IPS DF 4.7 (cell line): ENCODE measurements around the gene KCNQ1.

ENCODE experiments used
- DNase-seq: peaks from one replicate; pipeline ENCODE4 v3.0.0-alpha.2; 2013; ENCODE audit warnings: low spot score; ENCODE audit errors: extremely low read depth

Gene KCNQ1

GRCh38 chr11:2663506-2663905 is 218.7 kb downstream of the KCNQ1 start:
- DNase-seq: no peak

DNA sequence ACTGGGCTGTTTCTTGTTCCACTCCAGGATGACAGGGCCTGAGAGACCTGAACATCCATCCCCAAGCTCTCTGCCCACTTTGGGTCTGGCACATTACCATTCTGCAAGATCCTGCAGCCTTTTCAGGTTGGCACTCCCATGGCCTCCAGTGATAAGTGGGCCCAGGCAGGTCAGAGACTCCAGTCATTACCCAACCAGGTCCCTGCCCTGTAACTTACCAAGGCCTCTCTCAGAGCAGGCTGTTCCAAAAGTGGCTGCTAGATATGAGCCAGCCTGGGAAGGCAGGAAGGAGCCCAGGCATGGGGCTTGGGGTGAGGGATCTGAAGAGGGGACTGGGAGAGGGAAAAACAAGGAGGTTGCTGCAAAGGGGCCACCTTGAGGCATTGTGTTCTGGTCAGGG is 219.1 kb downstream of the KCNQ1 start:
- DNase-seq: no peak

- no peak for DNase-seq
These were observed 219.6 kb downstream of the KCNQ1 start for GRCh38 chr11:2664376-2664775.

GRCh38 chr11:2664791-2665525 is 220.2 kb downstream of the KCNQ1 start:
- DNase-seq: no peak

GRCh38 chr11:2665526-2666400 is 221.0 kb downstream of the KCNQ1 start:
- no peak for DNase-seq

- no peak for DNase-seq
These were observed 221.6 kb downstream of the KCNQ1 start for GRCh38 chr11:2666401-2666741.

DNA sequence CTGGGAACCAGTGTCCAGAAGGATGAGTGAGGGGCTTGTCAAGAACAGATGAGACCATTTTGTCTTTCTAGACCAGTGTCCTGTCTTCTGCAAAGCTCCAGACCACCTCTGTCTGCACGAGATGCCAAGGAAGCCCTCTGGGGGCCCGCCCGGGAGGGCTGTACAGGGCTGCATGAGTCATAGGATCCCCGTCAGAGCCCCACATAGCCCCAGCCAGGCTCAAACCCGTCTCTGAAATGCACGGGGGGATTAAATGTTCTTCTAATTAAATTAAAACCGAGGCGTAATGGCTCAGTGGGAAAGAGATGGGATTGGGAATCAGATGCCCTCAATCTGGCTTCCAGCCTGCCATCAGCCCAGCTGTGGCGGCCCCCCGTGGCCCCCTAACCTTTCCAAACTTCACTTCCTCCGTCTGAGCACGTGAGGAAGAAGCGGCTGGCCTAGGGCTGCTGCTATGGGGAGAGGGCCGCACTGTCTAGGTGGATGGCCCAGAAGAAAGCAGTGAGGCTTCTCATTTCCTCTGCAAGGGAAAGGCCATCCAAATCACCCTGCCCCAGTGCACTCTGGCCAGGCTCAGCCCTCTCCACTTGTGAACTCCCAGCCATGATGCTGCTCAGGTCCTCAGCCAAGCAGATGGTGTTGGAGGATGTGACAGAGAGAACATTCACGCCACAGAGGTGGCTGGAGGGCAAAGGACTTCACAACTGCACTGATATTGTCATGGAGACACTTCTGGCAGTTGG is 222.2 kb downstream of the KCNQ1 start:
- no peak for DNase-seq

DNA sequence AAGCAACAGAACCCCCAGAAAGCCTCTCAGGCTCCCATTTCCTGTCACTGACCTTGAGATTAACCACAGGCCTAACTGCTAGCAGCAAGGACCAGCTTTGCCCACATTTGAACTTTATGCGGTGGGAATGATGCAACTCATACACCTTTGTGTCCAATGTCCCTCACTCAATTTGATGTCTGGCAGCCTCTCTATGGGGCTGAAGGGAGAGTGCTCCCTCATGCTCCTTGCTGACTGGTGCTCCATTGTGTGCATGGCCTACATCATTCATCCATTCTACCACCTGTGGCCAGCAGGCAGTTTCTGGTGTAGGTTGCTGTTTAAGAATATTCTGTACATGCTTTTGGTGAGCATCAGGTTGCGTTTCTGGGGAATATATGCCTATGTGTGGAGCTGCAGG is 223.1 kb downstream of the KCNQ1 start:
- DNase-seq: no peak

GRCh38 chr11:2668876-2669275 is 224.1 kb downstream of the KCNQ1 start:
- no peak for DNase-seq

DNA sequence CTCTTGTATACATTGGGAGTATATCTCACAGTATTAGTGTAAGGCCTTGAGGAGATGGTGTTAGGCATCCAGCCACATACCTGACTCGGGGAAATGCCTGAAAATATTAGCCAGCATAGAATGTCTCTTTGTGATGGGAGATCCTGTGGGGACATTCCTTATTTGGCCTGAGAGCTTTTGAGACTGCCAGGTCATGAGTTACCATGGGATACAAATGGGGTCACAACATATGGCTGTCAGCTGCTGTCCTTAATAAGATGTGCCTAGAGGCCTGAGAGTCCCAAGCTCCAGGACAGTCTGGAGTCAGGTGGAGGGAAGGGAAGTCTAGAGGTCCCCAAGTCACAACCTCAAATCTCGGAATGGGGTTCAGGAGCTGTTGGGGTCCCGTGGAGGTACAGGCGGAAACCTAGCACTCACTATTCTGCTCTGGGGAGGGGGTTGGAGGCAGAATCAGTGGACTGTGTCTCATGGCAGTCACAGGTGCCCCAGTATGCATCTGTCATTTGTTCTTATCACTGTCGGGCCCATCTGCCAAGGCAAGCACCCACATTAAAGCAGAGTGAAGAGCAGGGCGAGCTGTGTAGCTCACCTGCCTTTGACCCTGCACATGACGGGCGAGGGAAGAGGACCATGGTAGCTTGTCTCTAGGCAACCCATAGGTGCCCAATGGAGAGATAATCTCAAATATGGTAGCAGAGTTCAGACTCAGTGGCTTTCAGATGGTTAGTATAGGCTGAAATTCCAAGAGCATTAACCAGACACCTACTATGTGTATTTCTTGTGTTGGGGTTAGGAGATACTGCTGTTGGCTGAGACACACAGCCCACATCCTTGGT is 225.0 kb downstream of the KCNQ1 start:
- DNase-seq: no peak

GRCh38 chr11:2670541-2671100 is 225.8 kb downstream of the KCNQ1 start:
- no peak for DNase-seq

DNA sequence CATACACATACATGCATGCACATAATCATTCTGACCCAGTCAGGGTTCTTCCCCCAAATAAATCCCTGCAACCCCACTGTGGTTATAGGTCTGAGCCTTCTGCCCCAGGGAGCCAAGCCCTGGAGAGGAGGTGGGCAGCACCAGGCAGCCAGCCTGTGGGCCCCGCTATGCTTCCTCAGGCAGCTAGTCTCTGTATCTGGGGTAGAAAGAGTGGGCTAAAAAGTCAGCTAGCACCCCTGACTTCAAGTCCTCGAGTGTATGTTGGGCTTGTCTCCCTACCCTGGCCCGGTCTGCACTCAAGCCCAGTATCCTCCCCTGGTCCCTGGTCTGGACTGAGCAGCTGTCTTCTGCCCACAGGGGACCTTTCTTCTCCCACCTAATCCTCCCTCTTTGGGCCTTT is 226.9 kb downstream of the KCNQ1 start:
- DNase-seq: no peak

GRCh38 chr11:2672553-2673249 is 227.9 kb downstream of the KCNQ1 start:
- no peak for DNase-seq

DNA sequence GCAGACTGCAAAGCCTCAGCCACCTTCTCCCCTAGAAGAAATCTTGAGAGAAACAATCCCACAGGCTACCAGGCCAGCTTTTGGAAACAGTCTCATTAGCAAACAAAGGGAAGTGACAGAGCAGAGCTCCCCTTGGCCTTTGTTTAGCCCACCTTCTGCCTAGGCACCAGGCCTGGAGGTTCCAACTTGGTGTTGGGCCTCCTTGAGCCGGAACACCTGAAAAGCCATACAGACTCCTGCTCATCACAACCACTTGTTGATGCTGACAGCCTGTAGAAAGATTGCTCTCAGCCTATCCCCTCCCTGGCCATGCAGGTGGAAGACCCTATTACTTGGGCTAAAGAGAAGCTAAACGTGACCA is 228.4 kb downstream of the KCNQ1 start:
- DNase-seq: no peak

GRCh38 chr11:2673871-2674471 is 229.2 kb downstream of the KCNQ1 start:
- no peak for DNase-seq

DNA sequence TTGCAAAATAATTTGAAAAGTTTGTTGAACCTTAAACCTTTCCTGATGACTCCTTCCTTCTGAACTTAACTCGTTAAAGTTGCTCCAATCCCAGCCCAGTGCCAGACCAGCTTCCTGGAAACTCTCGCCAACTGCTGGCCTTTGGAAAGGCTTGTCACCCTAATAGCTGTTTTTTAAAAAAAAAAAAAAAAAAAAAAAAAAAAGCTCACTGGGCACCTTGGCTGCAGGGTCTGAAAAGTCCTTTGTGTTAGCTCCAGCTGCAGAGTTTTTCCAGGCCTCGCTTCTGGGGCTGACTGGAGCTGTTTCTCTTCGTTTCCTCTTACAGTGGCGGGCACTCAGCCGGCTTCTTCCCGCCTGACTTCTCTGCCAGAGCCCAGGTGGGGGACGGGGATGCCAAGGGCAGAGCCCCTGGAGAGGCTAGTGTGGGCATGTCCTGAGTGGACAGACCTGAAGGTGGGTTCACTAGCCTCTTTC is 229.9 kb downstream of the KCNQ1 start:
- no peak for DNase-seq

DNA sequence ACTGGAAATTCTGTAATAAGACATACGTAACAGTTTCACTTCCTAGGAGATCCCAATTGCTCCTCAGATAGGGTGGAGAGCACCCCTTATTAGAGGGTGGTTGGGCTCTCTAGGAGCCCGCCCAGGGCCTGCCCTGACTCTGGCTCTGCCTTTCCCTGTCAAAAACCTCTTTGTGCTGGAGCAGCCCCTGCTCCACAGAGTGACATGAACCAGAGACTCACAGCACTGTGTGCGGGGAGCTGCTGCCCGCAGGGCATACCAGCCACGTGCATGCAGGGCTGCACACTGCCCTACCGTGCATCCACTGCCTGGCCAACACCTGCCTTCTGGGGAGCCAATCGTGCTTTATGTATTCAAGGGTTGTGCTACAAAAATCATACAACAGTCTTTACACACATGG is 230.7 kb downstream of the KCNQ1 start:
- DNase-seq: no peak

DNA sequence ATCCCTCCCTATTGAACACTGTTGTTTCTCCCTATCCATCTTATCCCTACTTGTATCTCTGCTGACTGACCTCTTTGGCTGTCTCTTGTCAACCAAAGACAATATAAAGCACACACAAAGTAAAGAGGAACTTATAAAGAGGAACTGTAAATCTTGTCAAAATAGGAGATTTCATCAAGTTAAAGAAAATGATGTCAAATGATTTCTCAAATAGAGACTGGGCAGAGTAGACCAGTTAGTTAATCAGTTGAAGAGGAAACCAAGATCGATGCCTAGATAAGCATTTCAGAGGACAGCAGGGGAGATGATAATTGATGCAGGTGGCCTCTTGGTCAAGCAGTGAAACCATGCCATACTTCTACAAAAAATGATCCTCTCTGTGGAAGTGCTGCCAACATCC is 232.3 kb downstream of the KCNQ1 start:
- no peak for DNase-seq

DNA sequence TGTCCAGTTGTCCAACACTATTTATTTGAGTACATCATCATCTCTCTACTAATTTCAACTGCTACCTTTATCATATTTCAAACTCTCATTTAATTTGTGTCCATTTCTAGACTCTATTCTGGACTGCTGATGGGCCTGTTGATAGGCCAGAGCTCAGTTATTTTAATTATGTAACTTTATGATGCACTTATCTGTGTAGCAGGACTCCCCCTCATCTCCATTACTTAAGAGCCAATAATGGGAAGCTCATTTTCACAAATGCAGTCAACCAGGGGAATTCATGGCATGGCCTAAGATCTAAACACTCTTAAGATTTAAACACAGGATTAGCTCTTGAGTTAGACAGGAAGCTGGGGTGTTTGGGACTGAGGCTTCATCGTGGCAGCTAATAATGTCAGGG is 233.6 kb downstream of the KCNQ1 start:
- no peak for DNase-seq
